Activated T-cell treated with anti-CD3 and anti-CD28 coated beads for 1 hour (primary cell): ENCODE measurements around the gene BCHE.

Experiments
- DNase-seq: peaks from one replicate; pipeline ENCODE4 v3.0.0-alpha.2; 2020; ENCODE audit warnings: low read depth

The BCHE gene

DNA sequence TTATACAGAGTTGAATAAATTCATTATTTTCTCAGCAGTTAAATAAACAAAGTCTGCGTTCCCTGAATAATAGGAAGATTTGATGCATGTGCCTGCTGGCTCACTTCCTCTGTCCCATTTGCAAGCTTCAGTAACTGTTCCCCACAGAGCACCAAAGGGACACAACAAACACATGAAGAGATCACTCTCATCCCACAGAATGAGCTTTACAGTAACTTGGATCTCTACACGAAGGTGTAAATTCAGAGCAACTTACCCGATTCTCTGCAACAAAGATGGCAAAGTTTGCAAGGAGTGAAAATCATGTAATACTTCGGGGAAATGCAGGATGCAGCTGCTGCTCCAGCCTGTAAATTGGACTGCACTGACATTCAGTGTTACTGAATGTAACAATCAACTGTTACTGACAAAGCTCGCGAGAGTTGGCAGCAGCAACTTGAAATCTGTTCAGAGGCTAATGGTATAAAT lies at the start of gene BCHE:
BCHE (minus strand) TSS at position 366 of the 468 bp plus-strand sequence. CDS start 6,390 bp downstream, outside the sequence.
- DNase-seq = no peak

- no peak for DNase-seq
Measured at GRCh38 chr3:165885558-165886270, 48.5 kb upstream of the BCHE start.

DNA sequence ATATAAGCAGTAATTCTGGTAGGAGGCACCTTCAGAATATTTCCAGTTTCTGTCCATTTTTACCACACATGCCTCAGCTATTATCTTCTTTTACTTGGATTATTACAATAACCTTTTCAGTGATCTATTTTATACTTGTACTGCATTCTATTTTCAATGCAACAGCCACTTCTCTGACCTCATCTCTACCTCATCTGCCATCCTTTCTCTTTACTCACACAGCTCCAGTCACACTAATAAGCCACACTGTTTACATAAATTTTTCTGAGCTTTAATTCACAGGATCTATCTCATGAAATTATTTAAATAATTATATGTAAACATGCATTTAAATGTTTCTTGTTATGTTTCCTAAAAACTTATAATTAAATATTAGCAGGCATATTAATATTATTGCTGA lies 47.3 kb upstream of the BCHE start:
- DNase-seq = no peak

DNA sequence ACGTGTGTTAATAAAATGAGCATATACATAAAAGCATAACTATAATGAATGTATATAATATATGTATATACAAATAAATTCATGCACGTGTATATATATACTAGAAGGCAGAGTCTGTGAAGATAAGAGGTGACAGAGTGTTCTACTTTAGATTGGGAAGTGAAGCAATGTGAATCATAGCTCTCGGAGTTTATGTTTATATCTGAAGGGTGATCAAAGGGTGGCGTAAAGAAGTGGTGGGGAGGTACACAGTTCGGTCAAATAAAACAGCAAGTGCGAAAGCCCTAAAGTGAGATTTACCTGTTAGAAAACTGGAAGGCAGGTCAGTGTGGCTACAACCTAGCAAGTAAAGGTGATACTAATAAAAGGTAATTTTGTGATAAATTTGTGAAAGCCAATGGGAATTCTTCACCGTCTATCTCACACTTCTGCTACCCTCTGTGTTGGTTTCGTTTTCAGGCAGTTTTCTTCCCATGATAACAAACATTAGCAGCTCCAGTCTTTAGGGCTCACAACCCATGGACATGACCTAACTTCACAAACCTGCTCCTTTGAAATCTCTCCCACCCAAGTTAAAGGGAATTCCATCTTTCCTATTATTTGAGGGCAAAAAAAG lies 46.7 kb upstream of the BCHE start:
- DNase-seq = no peak

- no peak for DNase-seq
Measured at GRCh38 chr3:165883117-165883516, 45.9 kb upstream of the BCHE start.

GRCh38 chr3:165875644-165876043 lies 38.4 kb upstream of the BCHE start:
- DNase-seq = no peak

- DNase-seq = no peak
Measured at GRCh38 chr3:165874663-165875489, 37.7 kb upstream of the BCHE start.

GRCh38 chr3:165868088-165868487 lies 30.9 kb upstream of the BCHE start:
- DNase-seq = no peak

GRCh38 chr3:165859061-165859460 lies 21.8 kb upstream of the BCHE start:
- no peak for DNase-seq

GRCh38 chr3:165855581-165855980 lies 18.4 kb upstream of the BCHE start:
- DNase-seq = no peak

- no peak for DNase-seq
Measured at GRCh38 chr3:165854696-165855095, 17.5 kb upstream of the BCHE start.

DNA sequence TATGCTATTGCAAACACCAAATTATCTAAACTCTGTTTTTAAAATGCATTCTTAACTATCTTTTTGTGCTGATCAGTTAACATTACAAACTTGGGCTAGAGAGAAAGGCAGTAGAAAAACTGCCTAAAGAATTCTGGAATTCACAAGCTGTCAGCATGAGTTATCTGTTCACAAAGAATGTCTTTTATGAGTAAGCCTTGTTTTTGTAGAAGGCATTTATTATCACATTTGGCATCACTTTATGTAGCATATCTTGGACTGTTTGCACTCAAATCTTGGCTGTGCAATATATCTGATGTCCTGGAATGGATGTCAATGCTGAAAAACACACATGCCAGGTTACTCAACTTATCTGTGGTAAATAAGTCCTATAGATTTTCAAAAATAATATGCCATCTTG lies 15.5 kb upstream of the BCHE start:
- no peak for DNase-seq

- no peak for DNase-seq
Measured at GRCh38 chr3:165852191-165852590, 15.0 kb upstream of the BCHE start.

DNA sequence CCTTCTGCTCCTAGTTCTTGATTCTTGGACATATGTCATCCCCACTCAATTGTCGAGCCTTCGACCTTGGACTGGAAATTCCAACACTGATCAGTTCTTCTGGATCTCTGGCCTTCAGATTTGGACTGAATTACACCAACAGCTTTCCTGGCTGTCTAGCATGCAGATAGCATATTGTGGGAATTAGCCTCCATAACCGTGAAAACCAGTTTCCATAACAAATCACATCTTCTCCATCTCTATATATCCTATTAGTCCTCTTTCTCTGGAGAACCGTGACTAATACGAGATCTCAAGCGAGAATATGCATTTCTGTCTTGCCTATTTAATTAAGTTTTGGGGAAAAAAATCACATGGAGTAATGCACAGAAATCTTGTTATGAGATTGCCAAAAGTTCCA lies 8.8 kb upstream of the BCHE start:
- no peak for DNase-seq

- no peak for DNase-seq
Measured at GRCh38 chr3:165839296-165840076, 2.3 kb upstream of the BCHE start.

- no peak for DNase-seq
Measured at GRCh38 chr3:165837801-165838200, 578 bp upstream of the BCHE start.

- no peak for DNase-seq
Measured at GRCh38 chr3:165835431-165835830, 1.8 kb downstream of the BCHE start.

DNA sequence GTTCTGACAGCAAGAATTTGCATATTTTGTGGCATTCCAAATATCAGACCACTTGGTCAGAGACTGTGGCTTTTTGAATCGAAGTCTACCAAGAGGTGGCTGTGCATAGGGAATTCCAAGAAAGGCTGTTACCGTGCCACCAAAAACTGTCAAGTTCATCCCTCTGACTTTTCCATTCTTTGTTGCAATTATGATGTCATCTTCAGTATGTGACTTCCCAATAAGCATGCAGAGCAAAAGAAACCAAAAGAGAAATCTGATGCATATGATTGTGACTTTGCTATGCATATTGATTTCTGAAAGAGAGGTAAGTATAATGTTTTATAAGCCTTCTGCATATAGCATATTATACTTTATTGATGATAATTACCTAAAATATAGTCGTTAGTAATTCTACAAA lies 6.5 kb downstream of the BCHE start:
- DNase-seq = no peak

DNA sequence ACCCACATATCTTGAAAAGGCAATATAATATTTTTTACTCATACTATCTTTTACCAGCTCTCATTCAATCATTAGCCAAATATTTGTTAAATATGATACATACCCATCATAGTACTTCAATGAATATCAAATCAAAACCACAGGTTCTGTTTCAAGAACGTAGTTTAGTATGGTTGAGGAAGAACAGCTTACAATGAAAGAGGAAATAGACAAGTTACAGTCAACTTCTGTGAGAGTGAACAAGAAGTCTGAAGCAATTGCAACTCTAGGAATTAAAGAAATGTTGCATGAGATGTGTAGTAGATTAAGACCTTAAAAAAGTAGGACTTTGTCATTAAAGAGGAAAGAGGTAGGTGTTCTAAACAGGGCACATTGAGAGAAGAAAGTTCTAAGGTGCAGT lies 9.3 kb downstream of the BCHE start:
- no peak for DNase-seq

DNA sequence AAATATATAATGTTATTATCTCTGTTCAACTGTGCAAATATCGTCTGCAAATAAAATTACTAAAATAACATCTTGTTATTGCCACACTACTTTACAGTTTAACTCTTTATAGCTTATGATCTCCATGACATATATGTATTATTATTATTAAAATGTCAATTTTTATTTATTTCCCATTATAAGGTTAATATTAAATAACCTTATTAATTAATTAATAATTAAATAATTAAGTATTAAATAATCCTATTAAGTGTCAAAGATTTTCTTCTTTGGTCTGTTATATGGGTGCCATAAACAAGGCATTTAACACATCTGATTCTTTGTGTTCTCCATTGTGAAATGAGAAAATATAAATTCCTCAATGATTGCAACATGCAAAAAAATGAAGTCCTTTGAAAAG lies 10.0 kb downstream of the BCHE start:
- no peak for DNase-seq

DNA sequence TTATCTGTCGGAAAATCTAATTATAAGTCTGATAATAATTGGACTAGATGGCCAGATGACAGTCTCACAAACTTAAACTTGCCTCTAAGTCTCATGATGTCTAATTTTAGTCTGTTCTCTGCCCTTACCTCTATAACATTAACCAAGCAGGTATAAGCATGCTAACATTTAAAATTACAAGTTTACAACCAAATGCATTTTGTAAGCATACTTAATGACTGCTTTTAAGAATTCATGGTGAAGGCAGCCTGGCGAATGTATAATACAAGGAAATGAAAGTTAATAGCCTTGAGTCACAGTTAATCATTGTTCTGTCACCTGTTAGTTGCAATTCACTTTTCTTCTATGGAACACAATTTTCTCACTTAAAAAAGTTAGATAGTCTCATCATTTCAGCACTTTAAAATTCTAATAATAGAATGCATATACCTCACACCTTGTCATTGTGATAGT lies 16.5 kb downstream of the BCHE start:
- no peak for DNase-seq

DNA sequence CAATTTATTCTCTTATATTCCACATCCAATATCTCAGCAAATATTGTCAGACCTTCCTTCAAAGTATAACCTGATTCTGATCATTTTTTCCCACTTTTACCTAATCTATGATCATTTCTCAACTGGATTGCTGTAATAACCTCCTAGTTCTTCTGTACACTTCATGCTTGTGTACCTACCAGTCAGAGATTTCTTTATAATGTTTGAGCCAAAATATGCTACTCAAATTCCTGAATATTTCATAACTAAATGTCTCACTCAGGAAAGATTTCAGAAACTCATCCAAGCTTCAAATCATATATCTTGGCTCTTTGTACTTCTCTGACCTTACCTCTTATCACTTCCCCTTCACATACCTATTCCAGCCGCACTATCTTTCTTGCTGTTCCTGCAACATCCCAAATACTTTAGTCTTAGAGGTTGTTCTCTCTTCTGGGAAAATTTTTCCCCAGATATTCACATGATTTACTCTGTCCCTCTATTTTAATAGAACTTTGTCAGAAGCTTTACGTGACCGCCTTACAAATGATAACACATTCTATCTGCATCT lies 20.0 kb downstream of the BCHE start:
- DNase-seq = no peak
